Stimulated activated naive B cell treated with anti-CD40 and anti-IgM and Interleukin-4, amounts not matched to agents 10 μg/mL and 1 μg/mL and 100 μg/mL, for 72 hours (primary cell): ENCODE data around the gene CRAT.
A peak's percentile ranks its signal among the peaks of the same experiment; 100 is the strongest.

Experiments used
- ATAC-seq, 2 donors: fragments of 150-1000 bp; cut with Tn5 transposase; replicated peaks; 2 replicates each; pipeline ENCODE4 v1.10.0; 2021; ENCODE audit warnings: moderate library complexity in 1 of 2
- DNase-seq: peaks from one replicate; pipeline ENCODE4 v3.0.0; 2021
- H3K27ac Mint-ChIP-seq: one replicate; pipeline ENCODE4 v1.8.0; 2022; ENCODE audit warnings: mild to moderate bottlenecking, mixed read lengths
- H3K27me3 Mint-ChIP-seq, 2 donors: one replicate each; pipeline ENCODE4 v1.8.0; 2022; ENCODE audit warnings: mixed read lengths in 2 of 2
- H3K36me3 Mint-ChIP-seq, 2 donors: one replicate each; pipeline ENCODE4 v1.8.0; 2022; ENCODE audit warnings: mixed read lengths in 2 of 2, mild to moderate bottlenecking in 1 of 2
- H3K4me1 Mint-ChIP-seq, 2 donors: one replicate each; pipeline ENCODE4 v1.8.0; 2022; ENCODE audit warnings: mixed read lengths in 2 of 2, mild to moderate bottlenecking in 1 of 2
- H3K4me3 Mint-ChIP-seq, 2 donors: one replicate each; pipeline ENCODE4 v1.8.0; 2022; ENCODE audit warnings: mild to moderate bottlenecking in 2 of 2, mixed read lengths in 2 of 2, moderate library complexity in 1 of 2
- H3K9me3 Mint-ChIP-seq, 2 donors: one replicate each; pipeline ENCODE4 v1.8.0; 2022; ENCODE audit warnings: mixed read lengths in 2 of 2, mild to moderate bottlenecking in 1 of 2

The CRAT gene

DNA sequence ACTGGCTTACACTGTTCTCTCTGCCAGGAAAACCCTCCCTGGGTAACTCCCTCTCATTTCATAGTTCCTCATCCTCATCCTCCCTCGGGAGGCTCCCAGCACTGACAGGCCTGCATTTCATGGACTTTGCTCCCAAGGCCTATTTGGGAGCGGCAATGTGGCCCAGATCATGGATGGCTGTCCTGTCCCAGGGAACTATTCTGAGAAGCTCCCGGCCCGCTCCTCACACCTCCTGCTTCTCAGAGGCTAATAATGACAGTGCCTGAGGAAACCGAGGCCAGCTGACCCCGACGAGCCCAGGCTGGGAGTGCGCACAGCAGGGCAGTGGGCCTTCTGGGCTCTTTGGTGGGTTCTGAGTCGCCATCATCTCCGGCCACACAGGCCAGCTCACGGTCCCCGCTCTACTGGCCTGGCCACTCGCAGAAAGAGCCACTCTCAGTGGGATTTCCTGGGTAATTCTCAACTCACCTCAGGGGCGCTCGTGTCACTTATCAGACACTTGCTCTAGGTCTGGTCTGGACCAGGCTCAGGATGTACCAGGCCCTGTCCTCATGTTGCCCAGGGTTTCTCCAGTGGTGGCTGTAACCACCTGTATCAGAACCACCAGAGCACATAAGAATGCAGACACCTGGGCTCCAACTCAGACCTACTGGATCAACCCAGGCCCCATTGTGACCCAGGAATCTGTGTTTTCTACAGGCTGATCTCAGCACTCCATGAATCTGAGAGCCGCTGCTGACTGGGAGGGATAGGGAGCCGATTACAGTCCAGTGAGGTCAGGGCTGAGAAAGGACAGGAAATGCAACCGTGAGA is 31.7 kb downstream of the CRAT start:
- peak overlapping the region; percentile 39 to 95 for H3K4me3 Mint-ChIP-seq
- peaks cover 17 to 38% of the 10 kb centered on the region in 2 donors for H3K4me1 Mint-ChIP-seq
- no peaks in the 10 kb centered on the region for H3K27me3 Mint-ChIP-seq
- H3K9me3 Mint-ChIP-seq, result no peaks in the 10 kb centered on the region
- ATAC-seq (no peak), DNase-seq (no peak)
- H3K36me3 Mint-ChIP-seq, result peaks cover 0 to 4% of the 10 kb centered on the region in 2 donors
- no peak overlapping the region for H3K27ac Mint-ChIP-seq

DNA sequence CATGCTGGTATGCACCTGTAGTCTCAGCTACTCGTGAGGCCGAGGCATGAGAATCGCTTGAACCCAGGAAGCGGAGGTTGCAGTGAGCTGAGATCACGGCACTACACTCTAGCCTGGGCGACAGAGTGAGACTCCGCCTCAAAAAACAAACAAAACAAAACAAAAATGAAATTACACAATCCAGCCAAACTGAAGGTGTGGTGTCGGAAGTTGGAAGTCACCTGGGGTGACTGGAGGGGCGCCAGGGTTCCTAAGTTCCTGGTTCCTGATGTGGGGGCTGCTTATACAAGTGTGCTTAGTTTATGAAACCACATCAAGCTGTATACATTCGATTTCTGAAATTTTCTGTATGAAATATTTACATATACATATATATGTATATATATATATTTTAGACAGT is 33.4 kb downstream of the CRAT start:
- Mint-ChIP-seq H3K4me1 (peaks cover 12 to 28% of the 10 kb centered on the region in 2 donors), H3K27ac (no peak overlapping the region), H3K4me3 (no peak overlapping the region), H3K9me3 (no peaks in the 10 kb centered on the region), H3K36me3 (no peaks in the 10 kb centered on the region), H3K27me3 (no peaks in the 10 kb centered on the region)
- DNase-seq, result no peak
- no peak for ATAC-seq

DNA sequence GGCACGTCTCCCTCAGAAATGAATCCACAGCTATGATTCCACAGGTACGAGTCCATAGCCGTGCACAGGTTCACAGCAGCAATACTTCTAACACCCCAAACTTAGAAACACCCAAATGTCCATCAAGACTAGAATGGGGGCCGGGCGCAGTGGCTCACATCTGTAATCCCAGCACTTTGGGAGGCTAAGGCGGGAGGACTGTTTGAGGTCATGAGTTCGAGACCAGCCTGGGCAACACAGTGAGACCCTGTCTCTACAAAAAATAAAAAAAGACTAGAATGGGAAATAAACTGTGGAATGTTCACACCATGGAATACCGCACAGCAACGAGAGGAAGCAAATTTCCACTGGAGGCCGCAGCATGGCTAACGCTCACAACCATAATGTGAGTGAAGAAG is 34.0 kb downstream of the CRAT start:
- Mint-ChIP-seq H3K4me1 (peaks cover 8 to 22% of the 10 kb centered on the region in 2 donors), H3K36me3 (no peaks in the 10 kb centered on the region), H3K9me3 (no peaks in the 10 kb centered on the region), H3K27ac (no peak overlapping the region), H3K4me3 (peak overlapping the region in 1 of 2 donors; percentile 14), H3K27me3 (no peaks in the 10 kb centered on the region)
- ATAC-seq (no peak), DNase-seq (no peak)

DNA sequence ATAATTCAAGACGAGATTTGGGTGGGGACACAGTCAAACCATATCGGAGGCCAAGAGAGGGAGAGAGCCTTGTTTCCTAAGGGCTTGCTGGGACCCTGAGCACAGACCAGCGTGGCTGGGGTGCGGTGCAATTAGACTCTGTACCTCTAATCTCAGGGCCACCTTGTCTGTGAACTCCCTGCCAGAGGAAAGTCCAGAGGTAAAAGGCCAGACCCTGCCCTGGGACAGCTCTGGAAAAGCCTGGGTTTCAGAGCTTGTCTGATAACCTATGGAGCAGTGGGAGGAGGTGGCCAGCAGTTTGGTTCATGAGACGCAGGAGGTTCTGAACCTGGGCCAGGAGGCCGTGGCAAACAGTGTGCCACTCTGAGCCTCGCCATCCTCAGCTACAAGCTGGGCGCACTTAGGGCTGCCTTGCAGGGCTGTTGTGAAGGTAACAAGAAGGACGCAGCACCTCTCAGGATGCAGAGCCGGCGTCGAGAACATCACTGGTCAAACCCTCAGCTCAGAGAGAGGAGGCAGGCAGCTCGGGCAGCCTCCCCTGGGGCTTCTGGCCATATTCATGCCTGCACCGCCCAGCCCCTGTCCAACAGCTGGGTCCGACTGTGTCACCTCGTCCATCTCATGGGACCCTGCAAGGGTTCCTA is 34.5 kb downstream of the CRAT start:
- Mint-ChIP-seq H3K4me1 (peaks cover 8 to 23% of the 10 kb centered on the region in 2 donors), H3K4me3 (no peak overlapping the region), H3K36me3 (no peaks in the 10 kb centered on the region), H3K27ac (no peak overlapping the region), H3K9me3 (no peaks in the 10 kb centered on the region), H3K27me3 (no peaks in the 10 kb centered on the region)
- ATAC-seq (no peak), DNase-seq (no peak)

DNA sequence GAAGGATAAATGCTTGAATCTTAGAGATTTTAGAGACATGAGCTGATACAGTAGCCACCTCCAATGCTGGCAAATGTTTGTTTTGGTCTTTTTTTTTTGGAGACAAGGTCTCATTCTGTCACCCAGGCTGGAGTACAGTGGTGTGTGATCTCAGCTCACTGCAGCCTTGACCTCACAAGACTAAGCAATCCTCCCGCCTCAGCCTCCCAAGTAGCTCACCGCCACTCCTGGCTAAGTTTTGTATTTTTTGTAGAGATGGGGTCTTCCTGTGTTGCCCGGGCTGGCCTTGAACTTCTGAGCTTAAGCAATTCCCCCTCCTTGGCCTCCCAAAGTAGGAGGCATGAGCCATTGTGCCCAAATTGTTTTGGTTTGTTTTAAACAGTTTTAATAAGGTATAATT is 36.5 kb downstream of the CRAT start:
- Mint-ChIP-seq H3K27ac (no peak overlapping the region), H3K27me3 (no peaks in the 10 kb centered on the region), H3K4me1 (peaks cover 15 to 24% of the 10 kb centered on the region in 2 donors), H3K36me3 (peaks cover 0 to 6% of the 10 kb centered on the region in 2 donors), H3K9me3 (no peaks in the 10 kb centered on the region), H3K4me3 (no peak overlapping the region)
- DNase-seq (no peak), ATAC-seq (no peak)

DNA sequence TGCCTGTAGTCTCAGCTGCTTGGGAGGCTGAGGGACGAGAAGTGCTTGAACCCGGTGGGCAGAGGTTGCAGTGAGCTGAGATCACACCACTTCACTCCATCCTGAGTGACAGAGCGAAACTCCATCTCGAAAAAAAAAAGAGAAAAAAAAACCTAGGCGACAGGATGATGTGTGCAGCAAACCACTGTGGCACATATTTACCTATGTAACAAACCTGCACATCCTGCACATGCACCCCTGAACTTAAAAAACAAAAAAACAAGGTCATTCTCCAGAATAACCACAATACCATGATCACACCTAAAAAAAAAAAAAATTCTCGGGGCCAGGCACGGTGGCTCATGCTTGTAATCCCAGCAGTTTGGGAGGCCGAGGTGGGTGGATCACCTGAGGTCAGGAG is 37.2 kb downstream of the CRAT start:
- Mint-ChIP-seq H3K36me3 (peaks cover 6 to 12% of the 10 kb centered on the region in 2 donors), H3K4me1 (peaks cover 19 to 30% of the 10 kb centered on the region in 2 donors), H3K9me3 (no peaks in the 10 kb centered on the region), H3K27ac (peak overlapping the region; percentile 31), H3K4me3 (no peak overlapping the region), H3K27me3 (no peaks in the 10 kb centered on the region)
- DNase-seq (no peak), ATAC-seq (no peak)

DNA sequence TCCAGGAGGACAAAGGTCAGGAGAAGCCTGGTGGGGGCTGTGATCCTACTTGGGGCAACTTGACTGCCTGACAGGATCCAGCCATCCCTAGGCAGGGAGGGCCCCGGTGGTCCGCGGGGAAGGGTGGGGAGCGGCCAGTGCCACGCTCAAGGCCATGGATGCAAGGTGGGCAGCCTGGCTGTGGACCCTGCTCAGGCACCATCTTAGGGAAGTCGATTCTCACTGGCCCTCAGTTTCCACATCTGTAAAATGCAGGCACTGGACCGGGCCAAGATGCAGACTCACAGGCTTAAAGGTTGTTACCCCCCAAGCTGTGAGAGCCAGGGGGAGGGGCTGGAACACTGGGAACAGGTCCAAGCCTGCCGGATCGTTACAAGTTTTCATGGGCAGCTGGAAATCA is 38.4 kb downstream of the CRAT start:
- H3K27ac Mint-ChIP-seq, result no peak overlapping the region

DNA sequence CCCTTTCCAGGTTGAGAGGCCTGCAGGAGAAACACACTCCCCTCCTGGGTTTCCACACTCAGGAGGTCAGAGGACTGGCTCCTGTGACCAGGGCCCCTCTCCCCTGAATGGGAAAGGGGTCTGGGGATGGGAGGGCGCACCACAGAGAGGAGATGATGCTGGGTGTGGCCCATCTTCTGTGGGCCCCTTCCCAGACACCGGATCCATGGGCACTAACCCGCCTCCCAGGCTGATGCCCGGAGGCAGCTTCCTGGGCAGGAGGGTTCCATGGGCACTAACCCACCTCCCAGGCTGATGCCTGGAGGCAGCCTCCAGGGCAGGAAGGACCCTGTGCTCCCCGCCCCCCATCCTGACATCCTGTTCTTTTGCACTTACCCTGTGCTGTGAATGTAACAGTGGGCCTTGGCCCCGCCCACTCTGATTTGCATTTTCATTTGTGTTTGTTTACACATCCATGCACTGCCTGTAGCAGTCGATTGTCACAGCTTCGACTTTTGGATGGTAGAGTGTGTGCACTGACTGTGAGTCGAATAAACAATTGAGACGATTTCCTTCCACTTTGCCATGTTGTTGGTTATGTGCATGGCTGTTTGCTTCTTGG is 39.0 kb downstream of the CRAT start:
- Mint-ChIP-seq H3K4me1 (peaks cover 24 to 35% of the 10 kb centered on the region in 2 donors), H3K36me3 (peaks cover 11 to 24% of the 10 kb centered on the region in 2 donors), H3K27me3 (no peaks in the 10 kb centered on the region), H3K9me3 (no peaks in the 10 kb centered on the region), H3K4me3 (no peak overlapping the region), H3K27ac (no peak overlapping the region)
- DNase-seq, result no peak
- no peak for ATAC-seq

More for the DNA sequence above, 38.4 kb downstream of the CRAT start:
- Mint-ChIP-seq H3K4me3 (no peak overlapping the region), H3K36me3 (peaks cover 11 to 22% of the 10 kb centered on the region in 2 donors), H3K27me3 (no peaks in the 10 kb centered on the region), H3K4me1 (peaks cover 24 to 35% of the 10 kb centered on the region in 2 donors), H3K9me3 (no peaks in the 10 kb centered on the region)
- DNase-seq, result no peak
- no peak for ATAC-seq

DNA sequence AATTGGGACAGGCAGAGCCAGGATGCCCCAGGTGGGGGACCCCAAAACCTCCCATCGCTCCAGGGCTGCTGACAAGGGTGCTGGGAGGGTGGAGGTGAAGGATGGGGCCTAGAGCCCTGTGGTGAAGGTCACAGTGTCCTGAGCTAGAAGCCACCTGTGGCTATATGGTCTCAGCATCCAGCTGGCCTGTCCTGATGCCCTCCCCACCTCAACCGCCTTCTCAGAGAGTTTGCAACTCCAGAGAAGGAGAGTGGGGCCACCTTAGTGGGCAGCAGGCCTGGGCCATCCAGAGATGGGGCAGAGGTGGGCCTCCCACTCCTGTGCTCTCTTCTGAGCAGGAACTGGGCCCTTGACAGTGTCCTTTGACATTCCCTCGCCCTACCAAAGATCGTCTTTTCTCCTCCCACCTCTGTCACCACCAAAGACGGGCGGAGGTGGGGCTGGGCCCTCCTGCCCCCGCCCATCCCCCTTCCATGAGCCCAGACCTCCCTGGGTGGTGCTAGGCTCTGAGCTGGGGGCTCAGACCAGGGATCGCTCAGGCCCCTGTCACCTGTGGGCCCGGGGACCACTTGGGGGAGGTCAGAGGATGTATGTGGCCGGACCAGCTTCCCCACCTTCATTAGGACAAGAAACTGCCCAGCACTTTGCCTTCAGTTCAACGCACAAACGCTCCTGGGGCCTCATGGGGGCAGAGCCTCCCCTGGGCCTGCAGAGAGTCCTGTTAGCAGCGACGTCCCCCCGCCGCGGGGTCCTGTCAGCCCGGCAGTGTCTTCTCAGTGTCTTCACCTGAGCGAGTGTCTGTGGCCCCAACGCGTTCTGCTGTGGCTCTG is 39.7 kb downstream of the CRAT start:
- ATAC-seq, result no peak
- Mint-ChIP-seq H3K27me3 (no peaks in the 10 kb centered on the region), H3K27ac (no peak overlapping the region)

DNA sequence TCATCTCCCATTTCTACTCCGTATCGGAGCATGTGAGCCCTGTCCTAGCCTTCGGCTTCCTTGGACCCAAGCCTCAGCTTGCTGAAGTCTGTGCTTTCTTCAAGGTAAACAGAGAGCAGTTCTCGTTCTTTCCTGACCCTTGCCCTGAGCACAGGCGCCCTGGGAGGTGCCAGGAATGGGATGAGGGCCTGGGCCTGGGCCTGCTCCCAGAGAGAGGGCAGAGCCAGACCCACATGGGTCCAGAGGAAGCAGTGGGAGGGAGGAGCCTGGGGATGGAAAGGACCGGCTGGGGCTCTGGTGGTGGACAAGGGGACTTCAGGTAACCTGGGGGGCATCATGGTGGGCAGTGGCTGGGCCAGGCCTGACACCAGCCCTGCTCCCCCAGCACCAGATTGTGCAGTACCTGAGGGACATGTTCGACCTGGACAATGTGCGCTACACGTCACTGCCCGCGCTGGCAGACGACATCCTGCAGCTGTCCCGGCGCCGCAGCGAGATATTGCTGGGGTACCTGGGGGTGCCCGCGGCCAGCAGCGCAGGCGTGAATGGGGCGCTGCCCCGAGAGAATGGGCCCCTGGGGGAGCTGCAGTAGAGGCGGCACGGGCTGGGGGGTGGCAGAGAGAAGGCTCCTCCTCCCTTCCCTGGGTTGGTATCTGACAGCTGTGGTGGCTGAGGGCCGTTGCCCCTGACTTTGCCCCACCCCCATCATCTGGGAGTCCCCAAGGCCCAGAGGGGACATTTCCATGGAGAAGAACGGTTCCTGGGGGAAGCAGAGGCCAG is 40.5 kb downstream of the CRAT start:
- Mint-ChIP-seq H3K27ac (peak overlapping the region; percentile 93), H3K4me3 (no peak overlapping the region), H3K27me3 (no peaks in the 10 kb centered on the region), H3K36me3 (peaks cover 20 to 28% of the 10 kb centered on the region in 2 donors), H3K9me3 (no peaks in the 10 kb centered on the region), H3K4me1 (peaks cover 24 to 35% of the 10 kb centered on the region in 2 donors)
- ATAC-seq (no peak), DNase-seq (no peak)

More for the DNA sequence above, 39.7 kb downstream of the CRAT start:
- Mint-ChIP-seq H3K9me3 (no peaks in the 10 kb centered on the region), H3K4me1 (peaks cover 24 to 35% of the 10 kb centered on the region in 2 donors), H3K36me3 (peaks cover 13 to 24% of the 10 kb centered on the region in 2 donors), H3K4me3 (no peak overlapping the region)
- no peak for DNase-seq

DNA sequence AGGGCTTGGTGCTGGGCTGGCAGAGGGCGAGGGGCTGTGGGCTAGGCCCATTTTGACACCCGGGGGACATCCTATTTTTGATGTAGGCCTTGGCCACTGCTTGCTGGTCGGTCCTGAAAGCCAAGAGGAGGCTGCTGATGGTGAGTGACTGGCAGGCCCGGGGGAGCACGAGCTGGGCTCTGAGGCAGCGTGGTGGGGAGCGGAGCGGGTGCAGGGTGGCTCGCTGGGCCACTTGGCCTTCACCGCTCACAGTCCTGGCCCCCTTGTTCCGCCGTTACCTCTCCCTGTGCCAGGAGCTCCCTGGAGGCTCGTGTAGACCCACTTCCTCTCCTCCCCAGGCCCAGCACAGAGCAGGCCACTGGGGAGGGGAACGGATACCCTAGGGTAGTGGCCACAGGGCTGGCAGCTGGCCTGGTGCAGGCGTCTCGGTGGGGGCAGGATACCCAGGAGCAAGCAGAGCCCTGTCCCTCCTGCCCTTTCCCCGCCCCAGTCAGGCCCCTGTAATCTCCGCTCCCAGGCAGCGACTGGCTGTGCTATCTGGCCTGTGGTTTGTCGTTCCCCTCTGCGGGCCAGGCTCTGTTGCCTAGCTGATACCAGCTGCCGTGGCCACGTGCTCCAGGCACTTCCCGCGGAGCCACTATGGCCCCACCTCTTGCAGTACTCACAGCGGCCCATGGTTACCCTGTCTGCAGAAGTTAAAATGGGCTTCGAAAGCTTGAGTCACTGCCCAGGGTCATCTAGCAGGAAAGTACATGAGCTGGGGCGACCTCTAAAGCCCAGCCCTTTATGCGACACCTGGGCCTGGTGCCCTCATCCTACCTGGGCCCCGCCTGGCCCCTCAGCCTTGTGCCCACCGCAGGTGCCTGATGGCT is 41.4 kb downstream of the CRAT start:
- H3K27me3 Mint-ChIP-seq, result no peaks in the 10 kb centered on the region
- ATAC-seq (peak; percentile 99), DNase-seq (peak; percentile 75)
- H3K36me3 Mint-ChIP-seq, result peaks cover 23 to 32% of the 10 kb centered on the region in 2 donors
- peaks cover 24 to 35% of the 10 kb centered on the region in 2 donors for H3K4me1 Mint-ChIP-seq
- H3K9me3 Mint-ChIP-seq, result no peaks in the 10 kb centered on the region
- H3K27ac Mint-ChIP-seq, result peak overlapping the region; percentile 93
- H3K4me3 Mint-ChIP-seq, result peak overlapping the region; percentile 42 to 70

DNA sequence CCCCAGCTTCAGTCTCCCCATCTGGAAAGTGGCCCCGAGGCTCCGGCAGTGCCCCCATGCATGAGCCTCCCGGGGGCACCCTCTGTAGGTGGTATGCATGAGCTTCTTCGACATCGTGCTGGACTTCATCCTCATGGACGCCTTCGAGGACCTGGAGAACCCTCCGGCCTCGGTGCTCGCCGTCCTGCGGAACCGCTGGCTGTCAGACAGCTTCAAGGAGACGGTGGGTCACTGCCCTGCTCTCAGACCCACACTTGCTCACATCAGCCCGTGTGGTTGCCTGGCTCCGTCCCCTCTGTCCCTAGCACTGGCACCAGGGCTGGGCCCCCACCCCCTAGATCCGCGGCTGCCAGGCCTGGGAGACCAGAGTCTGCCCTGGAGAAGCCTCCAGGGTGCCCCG is 42.5 kb downstream of the CRAT start:
- peak overlapping the region in 1 of 2 donors; percentile 70 for H3K4me3 Mint-ChIP-seq
- H3K36me3 Mint-ChIP-seq, result peaks cover 28 to 37% of the 10 kb centered on the region in 2 donors
- no peaks in the 10 kb centered on the region for H3K9me3 Mint-ChIP-seq

DNA sequence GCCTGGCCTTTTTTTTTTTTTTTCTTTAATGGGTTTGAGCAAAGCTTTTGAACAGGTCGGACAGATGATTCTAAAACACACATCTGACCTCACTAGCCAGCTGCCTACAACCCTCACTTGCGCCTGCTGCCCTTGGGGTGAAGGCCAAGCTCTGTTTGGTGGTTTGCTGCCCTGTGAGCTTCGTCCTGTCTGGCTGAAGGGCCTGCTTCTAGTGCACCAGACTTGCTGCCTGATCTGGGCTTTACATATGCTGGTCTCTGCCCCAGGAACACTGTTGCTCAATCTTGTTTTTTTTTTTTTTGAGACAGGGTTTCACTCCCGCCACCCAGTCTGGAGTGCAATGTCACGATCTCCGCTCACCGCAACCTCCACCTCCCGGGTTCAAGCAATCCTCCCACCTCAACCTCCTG is 46.1 kb downstream of the CRAT start:
- H3K36me3 Mint-ChIP-seq, result peaks cover 34 to 36% of the 10 kb centered on the region in 2 donors
- H3K9me3 Mint-ChIP-seq, result no peaks in the 10 kb centered on the region
- H3K27ac Mint-ChIP-seq, result no peak overlapping the region
- DNase-seq (no peak), ATAC-seq (no peak)
- no peaks in the 10 kb centered on the region for H3K27me3 Mint-ChIP-seq
- no peak overlapping the region for H3K4me3 Mint-ChIP-seq
- peaks cover 15 to 16% of the 10 kb centered on the region in 2 donors for H3K4me1 Mint-ChIP-seq

More for the DNA sequence above, 42.5 kb downstream of the CRAT start:
- peak overlapping the region; percentile 93 for H3K27ac Mint-ChIP-seq
- peaks cover 24 to 35% of the 10 kb centered on the region in 2 donors for H3K4me1 Mint-ChIP-seq
- H3K27me3 Mint-ChIP-seq, result no peaks in the 10 kb centered on the region
- no peak for DNase-seq
- no peak for ATAC-seq
